Measurements from ENCODE around the gene TBCCD1.

GRCh38 chr3:186577521-186577920 is 10.4 kb upstream of the TBCCD1 start:
- TF ChIP-seq EZH2phosphoT487 (IDR thresholded peaks at IDR 0.05; ENCODE audit: unreplicated experiment) = no peak
- no peak for TF ChIP-seq CTCF (conservative IDR thresholded peaks at IDR 0.05; ENCODE audit: low read depth in 2 of 2)
- no peak for TF ChIP-seq JUNB (IDR thresholded peaks at IDR 0.05; ENCODE audit: unreplicated experiment)
- TF ChIP-seq, protein P1, sequence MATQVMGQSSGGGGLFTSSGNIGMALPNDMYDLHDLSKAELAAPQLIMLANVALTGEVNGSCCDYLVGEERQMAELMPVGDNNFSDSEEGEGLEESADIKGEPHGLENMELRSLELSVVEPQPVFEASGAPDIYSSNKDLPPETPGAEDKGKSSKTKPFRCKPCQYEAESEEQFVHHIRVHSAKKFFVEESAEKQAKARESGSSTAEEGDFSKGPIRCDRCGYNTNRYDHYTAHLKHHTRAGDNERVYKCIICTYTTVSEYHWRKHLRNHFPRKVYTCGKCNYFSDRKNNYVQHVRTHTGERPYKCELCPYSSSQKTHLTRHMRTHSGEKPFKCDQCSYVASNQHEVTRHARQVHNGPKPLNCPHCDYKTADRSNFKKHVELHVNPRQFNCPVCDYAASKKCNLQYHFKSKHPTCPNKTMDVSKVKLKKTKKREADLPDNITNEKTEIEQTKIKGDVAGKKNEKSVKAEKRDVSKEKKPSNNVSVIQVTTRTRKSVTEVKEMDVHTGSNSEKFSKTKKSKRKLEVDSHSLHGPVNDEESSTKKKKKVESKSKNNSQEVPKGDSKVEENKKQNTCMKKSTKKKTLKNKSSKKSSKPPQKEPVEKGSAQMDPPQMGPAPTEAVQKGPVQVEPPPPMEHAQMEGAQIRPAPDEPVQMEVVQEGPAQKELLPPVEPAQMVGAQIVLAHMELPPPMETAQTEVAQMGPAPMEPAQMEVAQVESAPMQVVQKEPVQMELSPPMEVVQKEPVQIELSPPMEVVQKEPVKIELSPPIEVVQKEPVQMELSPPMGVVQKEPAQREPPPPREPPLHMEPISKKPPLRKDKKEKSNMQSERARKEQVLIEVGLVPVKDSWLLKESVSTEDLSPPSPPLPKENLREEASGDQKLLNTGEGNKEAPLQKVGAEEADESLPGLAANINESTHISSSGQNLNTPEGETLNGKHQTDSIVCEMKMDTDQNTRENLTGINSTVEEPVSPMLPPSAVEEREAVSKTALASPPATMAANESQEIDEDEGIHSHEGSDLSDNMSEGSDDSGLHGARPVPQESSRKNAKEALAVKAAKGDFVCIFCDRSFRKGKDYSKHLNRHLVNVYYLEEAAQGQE (IDR thresholded peaks at IDR 0.05; ENCODE audit: unreplicated experiment) = no peak
- no peak for TF ChIP-seq CREB1 (CRISPR knock-in tag; IDR thresholded peaks at IDR 0.05; ENCODE audit: low read depth)
- TF ChIP-seq POLR2AphosphoS5 (IDR thresholded peaks at IDR 0.05; ENCODE audit: low read depth) = no peak
- no peak for TF ChIP-seq ZNF114 (CRISPR knock-in tag; IDR thresholded peaks at IDR 0.05)
- TF ChIP-seq EZH2 (IDR thresholded peaks at IDR 0.05; ENCODE audit: low read depth, unreplicated experiment) = no peak
- TF ChIP-seq, protein P2, sequence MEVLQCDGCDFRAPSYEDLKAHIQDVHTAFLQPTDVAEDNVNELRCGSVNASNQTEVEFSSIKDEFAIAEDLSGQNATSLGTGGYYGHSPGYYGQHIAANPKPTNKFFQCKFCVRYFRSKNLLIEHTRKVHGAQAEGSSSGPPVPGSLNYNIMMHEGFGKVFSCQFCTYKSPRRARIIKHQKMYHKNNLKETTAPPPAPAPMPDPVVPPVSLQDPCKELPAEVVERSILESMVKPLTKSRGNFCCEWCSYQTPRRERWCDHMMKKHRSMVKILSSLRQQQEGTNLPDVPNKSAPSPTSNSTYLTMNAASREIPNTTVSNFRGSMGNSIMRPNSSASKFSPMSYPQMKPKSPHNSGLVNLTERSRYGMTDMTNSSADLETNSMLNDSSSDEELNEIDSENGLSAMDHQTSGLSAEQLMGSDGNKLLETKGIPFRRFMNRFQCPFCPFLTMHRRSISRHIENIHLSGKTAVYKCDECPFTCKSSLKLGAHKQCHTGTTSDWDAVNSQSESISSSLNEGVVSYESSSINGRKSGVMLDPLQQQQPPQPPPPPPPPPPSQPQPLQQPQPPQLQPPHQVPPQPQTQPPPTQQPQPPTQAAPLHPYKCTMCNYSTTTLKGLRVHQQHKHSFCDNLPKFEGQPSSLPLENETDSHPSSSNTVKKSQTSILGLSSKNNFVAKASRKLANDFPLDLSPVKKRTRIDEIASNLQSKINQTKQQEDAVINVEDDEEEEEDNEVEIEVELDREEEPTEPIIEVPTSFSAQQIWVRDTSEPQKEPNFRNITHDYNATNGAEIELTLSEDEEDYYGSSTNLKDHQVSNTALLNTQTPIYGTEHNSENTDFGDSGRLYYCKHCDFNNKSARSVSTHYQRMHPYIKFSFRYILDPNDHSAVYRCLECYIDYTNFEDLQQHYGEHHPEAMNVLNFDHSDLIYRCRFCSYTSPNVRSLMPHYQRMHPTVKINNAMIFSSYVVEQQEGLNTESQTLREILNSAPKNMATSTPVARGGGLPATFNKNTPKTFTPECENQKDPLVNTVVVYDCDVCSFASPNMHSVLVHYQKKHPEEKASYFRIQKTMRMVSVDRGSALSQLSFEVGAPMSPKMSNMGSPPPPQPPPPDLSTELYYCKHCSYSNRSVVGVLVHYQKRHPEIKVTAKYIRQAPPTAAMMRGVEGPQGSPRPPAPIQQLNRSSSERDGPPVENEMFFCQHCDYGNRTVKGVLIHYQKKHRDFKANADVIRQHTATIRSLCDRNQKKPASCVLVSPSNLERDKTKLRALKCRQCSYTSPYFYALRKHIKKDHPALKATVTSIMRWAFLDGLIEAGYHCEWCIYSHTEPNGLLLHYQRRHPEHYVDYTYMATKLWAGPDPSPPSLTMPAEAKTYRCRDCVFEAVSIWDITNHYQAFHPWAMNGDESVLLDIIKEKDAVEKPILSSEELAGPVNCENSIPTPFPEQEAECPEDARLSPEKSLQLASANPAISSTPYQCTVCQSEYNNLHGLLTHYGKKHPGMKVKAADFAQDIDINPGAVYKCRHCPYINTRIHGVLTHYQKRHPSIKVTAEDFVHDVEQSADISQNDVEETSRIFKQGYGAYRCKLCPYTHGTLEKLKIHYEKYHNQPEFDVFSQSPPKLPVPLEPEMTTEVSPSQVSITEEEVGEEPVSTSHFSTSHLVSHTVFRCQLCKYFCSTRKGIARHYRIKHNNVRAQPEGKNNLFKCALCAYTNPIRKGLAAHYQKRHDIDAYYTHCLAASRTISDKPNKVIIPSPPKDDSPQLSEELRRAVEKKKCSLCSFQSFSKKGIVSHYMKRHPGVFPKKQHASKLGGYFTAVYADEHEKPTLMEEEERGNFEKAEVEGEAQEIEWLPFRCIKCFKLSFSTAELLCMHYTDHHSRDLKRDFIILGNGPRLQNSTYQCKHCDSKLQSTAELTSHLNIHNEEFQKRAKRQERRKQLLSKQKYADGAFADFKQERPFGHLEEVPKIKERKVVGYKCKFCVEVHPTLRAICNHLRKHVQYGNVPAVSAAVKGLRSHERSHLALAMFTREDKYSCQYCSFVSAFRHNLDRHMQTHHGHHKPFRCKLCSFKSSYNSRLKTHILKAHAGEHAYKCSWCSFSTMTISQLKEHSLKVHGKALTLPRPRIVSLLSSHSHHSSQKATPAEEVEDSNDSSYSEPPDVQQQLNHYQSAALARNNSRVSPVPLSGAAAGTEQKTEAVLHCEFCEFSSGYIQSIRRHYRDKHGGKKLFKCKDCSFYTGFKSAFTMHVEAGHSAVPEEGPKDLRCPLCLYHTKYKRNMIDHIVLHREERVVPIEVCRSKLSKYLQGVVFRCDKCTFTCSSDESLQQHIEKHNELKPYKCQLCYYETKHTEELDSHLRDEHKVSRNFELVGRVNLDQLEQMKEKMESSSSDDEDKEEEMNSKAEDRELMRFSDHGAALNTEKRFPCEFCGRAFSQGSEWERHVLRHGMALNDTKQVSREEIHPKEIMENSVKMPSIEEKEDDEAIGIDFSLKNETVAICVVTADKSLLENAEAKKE (CRISPR knock-in tag; IDR thresholded peaks at IDR 0.05) = no peak

All from GM23338 (cell line).